ENCODE data around the gene GNAQ.
"Not testable (repeated sequence)": the region's sequence is repeated elsewhere in the genome, so short reads cannot be mapped to it uniquely, and the experiment has no call there.

GNAQ gene

GRCh38 chr9:77871483-77871882, 160.1 kb downstream of the GNAQ start:
- no peak for DNase-seq
- intact Hi-C loops (cut with DNase I) = no loop called here

- intact Hi-C loops (cut with DNase I) = no loop called here
- no peak for DNase-seq
Observed at GRCh38 chr9:77866878-77867277, 164.7 kb downstream of the GNAQ start.

- no peak for DNase-seq
- intact Hi-C loops (cut with DNase I) = no loop called here
Observed at GRCh38 chr9:77865385-77866047, 166.1 kb downstream of the GNAQ start.

DNA sequence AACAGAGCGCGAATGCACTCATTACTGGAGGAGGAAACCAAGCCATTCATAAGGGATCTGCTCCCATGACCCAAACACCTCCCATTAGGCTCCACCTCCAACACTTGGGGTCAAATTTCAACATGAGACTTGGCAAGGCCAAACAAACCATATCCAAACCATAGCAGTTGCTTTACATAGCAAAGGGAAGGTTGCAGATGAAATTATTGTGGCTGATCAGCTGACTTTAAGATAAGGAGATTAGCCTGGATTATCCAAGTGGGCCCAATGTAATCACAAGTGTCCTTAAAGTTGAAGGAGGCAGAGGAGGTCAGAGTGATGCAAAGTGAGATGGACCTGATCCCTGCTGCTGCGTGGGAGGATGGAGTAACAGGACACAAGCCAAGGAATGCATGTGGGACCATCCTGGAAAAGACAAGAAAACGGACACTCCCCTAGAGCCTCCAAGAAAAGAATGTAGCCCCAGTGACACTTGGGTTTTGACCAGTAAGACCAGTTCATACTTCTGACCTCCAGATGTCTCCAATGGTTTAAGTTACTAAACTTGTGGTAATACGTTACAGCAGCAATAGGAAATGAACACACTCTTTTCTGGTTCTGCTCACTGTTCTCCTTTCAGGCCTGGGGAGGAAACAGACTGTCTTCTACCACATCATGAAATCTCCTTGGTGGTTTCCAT, 167.3 kb downstream of the GNAQ start:
- intact Hi-C loops (cut with DNase I) = no loop called here
- DNase-seq = no peak

DNA sequence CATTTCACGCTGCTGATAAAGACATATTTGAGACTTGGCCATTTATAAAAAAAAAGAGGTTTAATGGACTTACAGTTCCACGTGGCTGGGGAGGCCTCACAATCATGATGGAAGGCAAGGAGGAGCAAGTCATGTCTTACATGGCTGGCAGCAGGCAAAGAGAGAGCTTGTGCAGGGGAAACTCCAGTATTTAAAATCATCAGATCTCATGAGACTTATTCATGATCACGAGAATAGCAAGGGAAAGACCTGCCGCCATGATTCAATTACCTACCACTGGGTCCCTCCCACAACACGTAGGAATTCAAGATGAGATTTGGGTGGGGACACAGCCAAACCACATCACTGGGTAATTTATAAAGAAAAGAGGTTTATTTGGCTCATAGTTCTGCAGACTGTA, 168.0 kb downstream of the GNAQ start:
- intact Hi-C loops (cut with DNase I); DNase-seq: not testable (repeated sequence)

GRCh38 chr9:77860953-77861352, 170.7 kb downstream of the GNAQ start:
- DNase-seq; intact Hi-C loops (cut with DNase I): not testable (repeated sequence)

DNA sequence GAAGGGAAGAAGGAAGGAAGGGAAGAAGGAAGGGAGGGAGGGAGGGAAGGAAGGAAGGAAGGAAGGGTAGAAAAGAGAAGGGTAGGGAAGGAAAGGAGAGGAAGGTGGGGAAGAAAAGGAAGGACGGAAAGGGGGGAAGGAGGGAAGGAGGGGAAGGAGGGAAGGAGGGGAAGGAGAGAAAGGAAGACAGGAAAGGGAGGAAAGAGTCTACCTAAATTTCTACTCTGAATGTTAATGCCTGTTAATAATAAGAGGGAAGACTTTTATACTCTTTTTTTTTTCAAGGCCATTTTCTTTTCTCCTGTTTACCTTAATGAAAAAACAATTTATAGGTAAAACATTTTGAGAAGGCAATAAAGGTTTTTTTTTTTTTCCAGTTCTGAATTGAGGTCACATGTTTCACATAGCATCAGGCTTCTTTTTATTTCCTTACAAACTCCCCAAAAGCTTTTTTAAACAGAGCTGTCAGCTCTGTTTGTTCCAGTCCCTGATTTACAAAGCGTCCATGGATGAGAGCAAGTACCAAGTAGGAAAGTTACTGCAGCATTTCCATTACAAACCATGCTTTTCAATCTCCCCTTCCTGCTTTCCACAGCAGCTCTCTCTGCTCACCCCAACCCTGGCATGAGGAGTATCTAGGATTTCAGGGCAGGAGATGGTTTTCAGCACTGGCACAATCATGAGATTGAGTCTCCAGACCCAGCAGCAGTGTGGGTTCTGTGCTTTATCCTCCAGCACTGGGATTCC, 173.9 kb downstream of the GNAQ start:
- intact Hi-C loops (cut with DNase I) = no loop called here

GRCh38 chr9:77856615-77857014, 175.0 kb downstream of the GNAQ start:
- intact Hi-C loops (cut with DNase I) = no loop called here
- DNase-seq = no peak

More for the DNA sequence above, 173.9 kb downstream of the GNAQ start:
- DNase-seq = no peak

DNA sequence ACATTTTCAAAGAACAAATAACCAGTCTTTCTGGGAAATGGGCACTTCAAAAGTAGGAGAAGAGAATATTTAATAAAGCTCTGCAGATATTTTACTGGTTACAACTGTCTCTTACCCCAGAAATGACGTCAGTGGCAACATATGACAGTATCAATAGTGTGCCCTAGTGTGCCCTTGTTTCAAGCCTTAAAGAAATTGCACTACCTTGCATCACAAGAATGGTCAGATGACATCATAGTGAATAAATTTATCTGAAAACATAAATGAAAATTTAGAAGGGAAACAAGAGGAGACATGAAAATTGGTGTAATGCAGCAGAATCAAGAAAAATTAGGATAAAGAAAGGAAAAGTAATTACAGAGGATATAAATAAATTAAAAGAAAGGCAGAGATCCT, 176.7 kb downstream of the GNAQ start:
- intact Hi-C loops (cut with DNase I) = no loop called here
- no peak for DNase-seq

DNA sequence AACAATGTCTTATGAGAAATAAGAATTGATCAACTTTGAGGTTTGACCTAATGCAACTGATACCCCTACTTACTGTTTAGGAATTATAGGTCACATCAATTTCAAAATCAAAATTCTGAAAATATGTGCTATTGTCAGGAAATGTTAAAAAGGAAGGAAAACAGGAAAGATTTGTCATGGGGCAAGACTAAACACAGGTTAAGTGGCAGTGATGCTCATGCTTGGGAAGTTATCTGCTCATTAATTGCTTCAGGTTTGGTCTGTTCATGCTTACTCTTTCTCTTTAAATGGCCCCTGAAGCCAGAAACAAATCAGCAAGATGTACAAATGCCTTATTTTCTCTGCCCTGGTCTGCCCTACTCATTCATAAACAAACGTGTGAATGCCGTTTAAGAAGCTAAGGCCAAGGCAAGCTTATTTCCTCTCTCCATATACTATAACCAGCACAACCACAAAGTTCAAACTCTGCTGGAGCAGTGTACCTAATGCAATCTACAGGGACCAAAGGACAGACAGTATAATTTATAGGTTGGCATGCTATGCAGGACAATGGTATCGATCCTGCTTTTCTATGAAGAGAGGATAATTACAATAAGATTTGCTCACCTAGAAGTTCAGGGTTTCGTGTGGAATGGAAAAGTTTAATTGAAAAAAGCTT, 177.2 kb downstream of the GNAQ start:
- DNase-seq = no peak
- intact Hi-C loops (cut with DNase I) = no loop called here

- intact Hi-C loops (cut with DNase I) = no loop called here
- no peak for DNase-seq
Observed at GRCh38 chr9:77853716-77854115, 177.9 kb downstream of the GNAQ start.

GRCh38 chr9:77851882-77852595, 179.6 kb downstream of the GNAQ start:
- intact Hi-C loops (cut with DNase I) = no loop called here
- peak in 1 of 42 donors; percentile 16 for DNase-seq

GRCh38 chr9:77848897-77849296, 182.7 kb downstream of the GNAQ start:
- intact Hi-C loops (cut with DNase I) = loop anchor here (10.0 kb wide), 1 partner anchor 186 kb away; the partner anchor contains the start of gene GNAQ
- DNase-seq = peak in 40 of 42 donors; percentile 39 to 92 (median 65)

GRCh38 chr9:77848404-77848803, 183.2 kb downstream of the GNAQ start:
- intact Hi-C loops (cut with DNase I) = loop anchor here (10.0 kb wide), 1 partner anchor 186 kb away; the partner anchor contains the start of gene GNAQ
- DNase-seq = peak in 36 of 42 donors; percentile 15 to 87 (median 57)

GRCh38 chr9:77847626-77848025, 184.0 kb downstream of the GNAQ start:
- intact Hi-C loops (cut with DNase I) = loop anchor here (10.0 kb wide), 1 partner anchor 187 kb away; the partner anchor contains the start of gene GNAQ
- DNase-seq = no peak

GRCh38 chr9:77847059-77847499, 184.5 kb downstream of the GNAQ start:
- intact Hi-C loops (cut with DNase I) = loop anchor here (10.0 kb wide), 1 partner anchor 188 kb away; the partner anchor contains the start of gene GNAQ

DNA sequence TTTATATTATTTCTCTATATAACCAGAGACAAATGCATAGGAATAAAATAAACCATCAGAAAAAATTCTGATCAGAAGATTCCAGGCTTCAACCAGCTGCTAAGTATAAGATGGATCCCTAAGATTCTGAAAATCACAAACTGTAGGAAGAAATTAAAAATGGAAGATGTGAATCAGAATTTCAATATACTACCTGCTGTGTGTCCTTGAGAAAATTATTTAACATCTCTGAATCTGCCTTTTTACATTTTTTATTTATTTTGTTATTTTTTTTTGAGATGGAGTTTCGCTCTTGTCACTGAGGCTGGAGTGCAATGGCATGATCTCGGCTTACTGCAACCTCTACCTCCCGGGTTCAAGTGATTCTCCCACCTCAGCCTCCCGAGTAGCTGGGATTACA, 187.2 kb downstream of the GNAQ start:
- intact Hi-C loops (cut with DNase I) = loop anchor here (10.0 kb wide), 1 partner anchor 190 kb away; the partner anchor contains the start of gene GNAQ
- no peak for DNase-seq

More at GRCh38 chr9:77847059-77847499, 184.5 kb downstream of the GNAQ start:
- no peak for DNase-seq

- intact Hi-C loops (cut with DNase I) = loop anchor here (10.0 kb wide), 1 partner anchor 191 kb away; the partner anchor contains the start of gene GNAQ
- no peak for DNase-seq
Observed at GRCh38 chr9:77843871-77844155, 187.8 kb downstream of the GNAQ start.
